OCI-LY7 (cell line): ENCODE data around the gene PDE4A. TPM values are rescaled to one million over a fixed set of nuclear protein-coding genes. Genes with fewer than 3 reads are reported as not detected.

Experiments used
- BruUV-seq: library from RNA; stranded (reverse); fragments of 400-500 nt; replicated peaks from 2 replicates; lab custom pipeline; 2021; lab: Mats Ljungman, UMichigan
- CTCF ChIA-PET: fragments of 300-600 bp; sonication (Branson Sonifier 250); formaldehyde crosslinking; loops from one replicate; lab custom pipeline; 2022; ENCODE audit warnings: antibody characterized with exemption; ENCODE audit not compliant: unreplicated experiment; lab: Charles Lee
- POLR2A ChIA-PET: fragments of 300-600 bp; sonication (Branson Sonifier 250); formaldehyde crosslinking; loops from one replicate; lab custom pipeline; 2022; ENCODE audit warnings: antibody characterized with exemption; lab: Charles Lee
- DNase-seq: peaks from one replicate; pipeline ENCODE4 v3.0.0-alpha.2; 2015; ENCODE audit warnings: low spot score
- H2AFZ ChIP-seq: fragments of 200-600 bp; sonication (generic), shearing (Covaris generic); 2 replicates; pipeline ENCODE4 v1.6.1; 2014; ENCODE audit warnings: mild to moderate bottlenecking, antibody characterized with exemption, low read length, moderate library complexity
- H3K27ac ChIP-seq: fragments of 200-600 bp; sonication (generic); 2 replicates; pipeline ENCODE4 v1.5.1; 2014; ENCODE audit warnings: mixed run types, low read depth, mild to moderate bottlenecking, moderate library complexity, low read length, inconsistent platforms; ENCODE audit not compliant: poor library complexity, severe bottlenecking
- H3K36me3 ChIP-seq: fragments of 200-600 bp; sonication (generic); 2 replicates; pipeline ENCODE4 v1.6.1; 2014; ENCODE audit warnings: mild to moderate bottlenecking, antibody characterized with exemption, low read length, moderate library complexity, mixed read lengths; ENCODE audit not compliant: insufficient read depth
- H3K4me1 ChIP-seq: fragments of 200-600 bp; sonication (generic); 2 replicates; pipeline ENCODE4 v1.5.1; 2014; ENCODE audit warnings: mild to moderate bottlenecking, low read length; ENCODE audit not compliant: insufficient read depth, poor library complexity, severe bottlenecking
- H3K4me2 ChIP-seq: fragments of 200-600 bp; sonication (generic); 2 replicates; pipeline ENCODE4 v1.6.1; 2014; ENCODE audit warnings: mild to moderate bottlenecking, low read length
- H3K4me3 ChIP-seq: fragments of 200-600 bp; sonication (generic); 2 replicates; pipeline ENCODE4 v1.5.1; 2014; ENCODE audit warnings: mild to moderate bottlenecking, low read depth, low read length; ENCODE audit not compliant: poor library complexity, severe bottlenecking
- H3K79me2 ChIP-seq: fragments of 200-600 bp; sonication (generic); 2 replicates; pipeline ENCODE4 v1.6.1; 2016; ENCODE audit warnings: low read depth, mild to moderate bottlenecking, low read length, moderate library complexity, mixed read lengths; ENCODE audit not compliant: insufficient read depth
- H3K9me2 ChIP-seq: fragments of 200-600 bp; sonication (generic); 2 replicates; pipeline ENCODE4 v1.6.1; 2016; ENCODE audit warnings: mild to moderate bottlenecking, low read length, mixed read lengths; ENCODE audit not compliant: insufficient read depth
- H3K9me3 ChIP-seq: fragments of 200-600 bp; sonication (generic); 2 replicates; pipeline ENCODE4 v1.6.1; 2014; ENCODE audit warnings: mild to moderate bottlenecking, mixed run types, low read length, mixed read lengths
- H4K20me1 ChIP-seq: fragments of 200-600 bp; sonication (generic); 2 replicates; pipeline ENCODE4 v1.6.1; 2014; ENCODE audit warnings: mild to moderate bottlenecking, antibody characterized with exemption, low read length, moderate library complexity, mixed read lengths; ENCODE audit not compliant: insufficient read depth
- EZH2phosphoT487 ChIP-seq: fragments of 200-600 bp; sonication (generic); IDR thresholded peaks from 2 replicates; pipeline ENCODE4 v1.6.1; 2018; ENCODE audit warnings: low read depth, borderline replicate concordance, mild to moderate bottlenecking, mixed run types, antibody characterized with exemption, low read length, moderate library complexity, mixed read lengths
- intact Hi-C: fragments of 100-400 bp; cut with micrococcal nuclease; formaldehyde crosslinking; loops from one replicate; pipeline ENCODE4 v1.10.0; 2022; ENCODE audit not compliant: unreplicated experiment
- total RNA-seq, 2 experiments: library from RNA; depleted of rRNA in 1 of 2; stranded (reverse); fragments of >200 nt in 1 of 2; shearing (Covaris generic) in 1 of 2; gene quantifications; 2 replicates each; pipeline ENCODE4 v1.2.3, GENCODE V29; 2014 to 2022
- TF ChIP-seq, protein P1 (sequence below): fragments of 200-600 bp; sonication (generic); conservative IDR thresholded peaks from 2 replicates; pipeline ENCODE4 v1.5.1; 2014; ENCODE audit warnings: mild to moderate bottlenecking, antibody characterized with exemption, low read length, moderate library complexity, mixed read lengths

PDE4A gene
- total RNA-seq, 2 experiments from 2014 or later, result 16.4 to 45.1 TPM

DNA sequence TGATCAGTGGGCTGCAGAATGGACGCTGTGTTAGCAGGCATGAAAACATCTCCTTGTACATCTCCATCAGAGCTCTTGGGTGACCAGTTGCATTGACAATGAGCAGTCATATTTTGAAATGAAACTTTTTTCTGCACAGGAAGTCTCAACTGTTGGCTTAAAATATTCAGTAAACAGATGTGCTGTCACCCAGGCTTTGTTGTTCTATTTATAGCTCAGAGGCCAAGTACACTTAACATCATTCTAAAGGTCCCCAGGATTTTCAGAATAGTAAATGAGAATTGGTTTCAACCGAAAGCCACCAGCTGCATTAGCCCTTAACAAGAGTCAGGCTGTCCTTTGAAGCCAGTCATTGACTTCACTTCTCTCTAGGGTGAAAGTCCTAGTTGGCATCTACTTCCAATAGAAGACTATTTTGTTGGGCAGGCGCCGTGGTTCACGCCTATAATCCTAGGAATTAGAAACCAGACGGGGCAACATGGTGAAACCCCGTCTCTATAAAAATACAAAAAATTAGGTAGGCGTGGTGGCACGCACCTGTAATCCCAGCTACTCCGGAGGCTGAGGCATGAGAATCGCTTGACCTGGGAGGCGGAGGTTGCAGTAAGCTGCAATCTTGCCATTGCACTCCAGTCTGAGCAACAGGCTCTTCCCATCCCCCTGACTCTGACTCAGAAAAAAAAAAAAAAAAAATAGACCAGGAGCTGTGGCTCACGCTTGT, 7.9 kb upstream of the PDE4A start:
- Histone ChIP-seq H3K79me2 (peaks cover 45% of the 10 kb centered on the region), H3K27ac (peak overlapping the region; percentile 100), H3K9me3 (peaks cover 5% of the 10 kb centered on the region; the same call in 1 of the 2 replicates), H2AFZ (no peak overlapping the region), H3K36me3 (peaks cover 22% of the 10 kb centered on the region), H3K4me1 (peaks cover 94% of the 10 kb centered on the region), H4K20me1 (no peaks in the 10 kb centered on the region), H3K4me3 (peak overlapping the region; percentile 61), H3K9me2 (no peaks in the 10 kb centered on the region), H3K4me2 (peak overlapping the region; percentile 78)
- DNase-seq, result peak; percentile 99
- ChIA-PET POLR2A (interaction anchor here (0.6 to 2.0 kb wide), 12 partner anchors 8 to 172 kb away, joined by 3 to 8 read pairs (median 4); partner anchors contain the start of gene PDE4A), CTCF (interaction anchor here (0.9 kb wide), 1 partner anchor 8 kb away, joined by 4 read pairs; the partner anchor contains the start of gene PDE4A)
- TF ChIP-seq EZH2phosphoT487, result no peak
- TF ChIP-seq, protein P1, sequence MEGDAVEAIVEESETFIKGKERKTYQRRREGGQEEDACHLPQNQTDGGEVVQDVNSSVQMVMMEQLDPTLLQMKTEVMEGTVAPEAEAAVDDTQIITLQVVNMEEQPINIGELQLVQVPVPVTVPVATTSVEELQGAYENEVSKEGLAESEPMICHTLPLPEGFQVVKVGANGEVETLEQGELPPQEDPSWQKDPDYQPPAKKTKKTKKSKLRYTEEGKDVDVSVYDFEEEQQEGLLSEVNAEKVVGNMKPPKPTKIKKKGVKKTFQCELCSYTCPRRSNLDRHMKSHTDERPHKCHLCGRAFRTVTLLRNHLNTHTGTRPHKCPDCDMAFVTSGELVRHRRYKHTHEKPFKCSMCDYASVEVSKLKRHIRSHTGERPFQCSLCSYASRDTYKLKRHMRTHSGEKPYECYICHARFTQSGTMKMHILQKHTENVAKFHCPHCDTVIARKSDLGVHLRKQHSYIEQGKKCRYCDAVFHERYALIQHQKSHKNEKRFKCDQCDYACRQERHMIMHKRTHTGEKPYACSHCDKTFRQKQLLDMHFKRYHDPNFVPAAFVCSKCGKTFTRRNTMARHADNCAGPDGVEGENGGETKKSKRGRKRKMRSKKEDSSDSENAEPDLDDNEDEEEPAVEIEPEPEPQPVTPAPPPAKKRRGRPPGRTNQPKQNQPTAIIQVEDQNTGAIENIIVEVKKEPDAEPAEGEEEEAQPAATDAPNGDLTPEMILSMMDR, result no peak
- intact Hi-C loops, result no loop called here
- BruUV-seq, result TSS peak; percentile 92

DNA sequence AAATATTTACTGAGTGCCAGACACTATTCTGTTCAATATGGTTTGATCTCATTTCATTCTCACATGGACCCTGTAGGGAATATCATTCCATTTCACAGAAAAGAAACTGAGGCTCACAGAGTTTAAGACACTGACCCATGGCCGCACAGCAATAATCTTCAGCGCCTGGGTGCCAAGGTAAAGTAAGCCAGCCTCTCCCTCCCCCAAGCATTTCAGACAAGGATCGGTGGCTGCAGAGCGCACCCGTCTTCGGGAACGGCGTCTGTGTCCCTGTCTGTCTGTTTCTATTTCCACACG, 4.3 kb upstream of the PDE4A start:
- no peaks in the 10 kb centered on the region for H3K9me2 ChIP-seq
- H3K9me3 ChIP-seq, result peaks cover 5% of the 10 kb centered on the region; the same call in 1 of the 2 replicates
- BruUV-seq, result no TSS peak
- no peak for DNase-seq
- peaks cover 18% of the 10 kb centered on the region for H3K36me3 ChIP-seq
- peaks cover 67% of the 10 kb centered on the region for H3K4me1 ChIP-seq
- CTCF ChIA-PET, result interaction anchor here (1.0 kb wide), 1 partner anchor 9 kb away, joined by 6 read pairs; no protein-coding TSS in a partner anchor
- peaks cover 48% of the 10 kb centered on the region for H3K79me2 ChIP-seq
- H3K4me3 ChIP-seq, result peak overlapping the region; percentile 76
- TF ChIP-seq EZH2phosphoT487, result no peak
- TF ChIP-seq, protein P1, result no peak
- no peak overlapping the region for H2AFZ ChIP-seq
- peak overlapping the region; percentile 72 for H3K4me2 ChIP-seq
- H3K27ac ChIP-seq, result peak overlapping the region; percentile 100
- no peaks in the 10 kb centered on the region for H4K20me1 ChIP-seq
- POLR2A ChIA-PET, result interaction anchor here (1.1 to 4.2 kb wide), 2 partner anchors 9 to 10 kb away, joined by 3 to 60 read pairs; no protein-coding TSS in a partner anchor
- intact Hi-C loops, result loop anchor here (1.0 to 5.0 kb wide), 2 partner anchors 12 to 556 kb away; no protein-coding TSS in a partner anchor
